ENCODE results near the gene SLC44A1.

SLC44A1 gene

GRCh38 chr9:105291938-105292337 is 47.5 kb downstream of the SLC44A1 start:
- no peaks in the 10 kb centered on the region for H3K36me3 ChIP-seq (ENCODE audit: control insufficient read depth, insufficient read depth, low read length)
- TF ChIP-seq CTCF (IDR thresholded peaks at IDR 0.05) = no peak
- no peak overlapping the region for H2AFZ ChIP-seq
- no peak overlapping the region for H3K9ac ChIP-seq
- peaks cover 12% of the 10 kb centered on the region for H3K4me1 ChIP-seq
- no peak overlapping the region for H3K4me2 ChIP-seq (ENCODE audit: low read length)
- no peaks in the 10 kb centered on the region for H3K27me3 ChIP-seq (ENCODE audit: control insufficient read depth, insufficient read depth, low read length)
- no peaks in the 10 kb centered on the region for H3K9me3 ChIP-seq (ENCODE audit: control insufficient read depth, low read length)
- no peak overlapping the region for H3K27ac ChIP-seq
- H3K4me3 ChIP-seq (ENCODE audit: low read depth, low read length) = no peak overlapping the region
- H3K79me2 ChIP-seq = peaks cover 9% of the 10 kb centered on the region

- no peaks in the 10 kb centered on the region for H3K27me3 ChIP-seq (ENCODE audit: control insufficient read depth, insufficient read depth, low read length)
- H3K79me2 ChIP-seq = peaks cover 6% of the 10 kb centered on the region
- no peaks in the 10 kb centered on the region for H3K36me3 ChIP-seq (ENCODE audit: control insufficient read depth, insufficient read depth, low read length)
- H3K4me1 ChIP-seq = peaks cover 12% of the 10 kb centered on the region
- no peak for TF ChIP-seq CTCF (IDR thresholded peaks at IDR 0.05)
- H3K9me3 ChIP-seq (ENCODE audit: control insufficient read depth, low read length) = no peaks in the 10 kb centered on the region
- no peak overlapping the region for H3K27ac ChIP-seq
- no peak overlapping the region for H3K9ac ChIP-seq
- H3K4me2 ChIP-seq (ENCODE audit: low read length) = no peak overlapping the region
- H2AFZ ChIP-seq = no peak overlapping the region
- no peak overlapping the region for H3K4me3 ChIP-seq (ENCODE audit: low read depth, low read length)
Observed at GRCh38 chr9:105293408-105293807, 49.0 kb downstream of the SLC44A1 start.

- TF ChIP-seq CTCF (IDR thresholded peaks at IDR 0.05) = no peak
- Histone ChIP-seq H3K36me3 (ENCODE audit: control insufficient read depth, insufficient read depth, low read length) (no peaks in the 10 kb centered on the region), H3K4me1 (peaks cover 12% of the 10 kb centered on the region), H3K4me2 (ENCODE audit: low read length) (no peak overlapping the region), H3K79me2 (peaks cover 5% of the 10 kb centered on the region), H3K27ac (no peak overlapping the region), H3K9ac (no peak overlapping the region), H3K4me3 (ENCODE audit: low read depth, low read length) (no peak overlapping the region), H2AFZ (no peak overlapping the region), H3K27me3 (ENCODE audit: control insufficient read depth, insufficient read depth, low read length) (no peaks in the 10 kb centered on the region), H3K9me3 (ENCODE audit: control insufficient read depth, low read length) (no peaks in the 10 kb centered on the region)
Observed at GRCh38 chr9:105295201-105295550, 50.7 kb downstream of the SLC44A1 start.

- Histone ChIP-seq H3K9ac (no peak overlapping the region), H2AFZ (no peak overlapping the region), H3K4me3 (ENCODE audit: low read depth, low read length) (no peak overlapping the region), H3K4me1 (peaks cover 8% of the 10 kb centered on the region), H3K79me2 (peaks cover 5% of the 10 kb centered on the region), H3K27ac (no peak overlapping the region), H3K4me2 (ENCODE audit: low read length) (no peak overlapping the region), H3K9me3 (ENCODE audit: control insufficient read depth, low read length) (no peaks in the 10 kb centered on the region), H3K36me3 (ENCODE audit: control insufficient read depth, insufficient read depth, low read length) (no peaks in the 10 kb centered on the region), H3K27me3 (ENCODE audit: control insufficient read depth, insufficient read depth, low read length) (no peaks in the 10 kb centered on the region)
- TF ChIP-seq CTCF (IDR thresholded peaks at IDR 0.05) = no peak
Observed at GRCh38 chr9:105295986-105296385, 51.5 kb downstream of the SLC44A1 start.

- Histone ChIP-seq H2AFZ (no peak overlapping the region), H3K4me3 (ENCODE audit: low read depth, low read length) (no peak overlapping the region), H3K9me3 (ENCODE audit: control insufficient read depth, low read length) (no peaks in the 10 kb centered on the region), H3K27ac (no peak overlapping the region), H3K4me2 (ENCODE audit: low read length) (no peak overlapping the region), H3K36me3 (ENCODE audit: control insufficient read depth, insufficient read depth, low read length) (no peaks in the 10 kb centered on the region), H3K9ac (no peak overlapping the region), H3K27me3 (ENCODE audit: control insufficient read depth, insufficient read depth, low read length) (no peaks in the 10 kb centered on the region), H3K4me1 (peaks cover 7% of the 10 kb centered on the region), H3K79me2 (peaks cover 5% of the 10 kb centered on the region)
- TF ChIP-seq CTCF (IDR thresholded peaks at IDR 0.05) = no peak
Observed at GRCh38 chr9:105296445-105296844, 52.0 kb downstream of the SLC44A1 start.

Data from parathyroid adenoma (tissue), 2 donors.